GM18502 (cell line): ENCODE measurements around the gene ABHD12B.

Experiments
- ATAC-seq: cut with Tn5 transposase; IDR thresholded peaks from one replicate; pipeline ENCODE4 v1.9.1; 2021; ENCODE audit warnings: mild to moderate bottlenecking; ENCODE audit not compliant: unreplicated experiment, poor library complexity

Gene ABHD12B

GRCh38 chr14:50837850-50838470 is 33.9 kb upstream of the ABHD12B start:
- no peak for ATAC-seq

GRCh38 chr14:50839048-50839447 is 32.8 kb upstream of the ABHD12B start:
- peak; percentile 49 for ATAC-seq

GRCh38 chr14:50839691-50840090 is 32.2 kb upstream of the ABHD12B start:
- no peak for ATAC-seq

- ATAC-seq = no peak
These were observed 27.5 kb upstream of the ABHD12B start for GRCh38 chr14:50844391-50844790.

GRCh38 chr14:50845166-50845565 is 26.7 kb upstream of the ABHD12B start:
- no peak for ATAC-seq

GRCh38 chr14:50846226-50846880 is 25.5 kb upstream of the ABHD12B start:
- ATAC-seq = no peak

- no peak for ATAC-seq
These were observed 18.0 kb upstream of the ABHD12B start for GRCh38 chr14:50853891-50854290.

GRCh38 chr14:50854521-50854920 is 17.3 kb upstream of the ABHD12B start:
- ATAC-seq = no peak

- no peak for ATAC-seq
These were observed 16.3 kb upstream of the ABHD12B start for GRCh38 chr14:50855558-50855957.

GRCh38 chr14:50856660-50857059 is 15.2 kb upstream of the ABHD12B start:
- no peak for ATAC-seq

- no peak for ATAC-seq
These were observed 12.6 kb upstream of the ABHD12B start for GRCh38 chr14:50859296-50859624.

GRCh38 chr14:50860478-50861086 is 11.3 kb upstream of the ABHD12B start:
- ATAC-seq = peak; percentile 55

- no peak for ATAC-seq
These were observed 9.8 kb upstream of the ABHD12B start for GRCh38 chr14:50862036-50862570.

- no peak for ATAC-seq
These were observed 7.6 kb upstream of the ABHD12B start for GRCh38 chr14:50864237-50864636.

GRCh38 chr14:50864946-50865345 is 6.9 kb upstream of the ABHD12B start:
- no peak for ATAC-seq

GRCh38 chr14:50865391-50866076 is 6.3 kb upstream of the ABHD12B start:
- no peak for ATAC-seq

- no peak for ATAC-seq
These were observed 625 bp upstream of the ABHD12B start for GRCh38 chr14:50871228-50871627.

GRCh38 chr14:50874757-50875156 is 2.9 kb downstream of the ABHD12B start:
- no peak for ATAC-seq

GRCh38 chr14:50875359-50876070 is 3.7 kb downstream of the ABHD12B start:
- ATAC-seq = peak; percentile 89
